Neural progenitor cell (in vitro differentiated cells): ENCODE measurements around the gene KDM4B. TPM values are rescaled to one million over a fixed set of nuclear protein-coding genes. Genes with fewer than 3 reads are reported as not detected.
A peak's percentile ranks its signal among the peaks of the same experiment; 100 is the strongest.

Experiments used
- DNase-seq: peaks from one replicate; pipeline ENCODE4 v3.0.0-alpha.2; 2016; ENCODE audit warnings: low spot score
- H2AFZ ChIP-seq: fragments of 200-600 bp; sonication (generic); replicated peaks from 2 replicates; pipeline ENCODE4 v1.6.1; 2016; ENCODE audit warnings: antibody characterized with exemption
- H3F3A ChIP-seq: fragments of 200-600 bp; sonication (generic); 2 replicates; pipeline ENCODE4 v1.6.1; 2016; ENCODE audit warnings: antibody characterized with exemption, low read depth
- H3K27ac ChIP-seq: fragments of 200-600 bp; sonication (generic); 2 replicates; pipeline ENCODE4 v1.5.1; 2016; ENCODE audit warnings: mild to moderate bottlenecking
- H3K27me3 ChIP-seq: fragments of 200-600 bp; sonication (generic); 2 replicates; pipeline ENCODE4 v1.6.1; 2016; ENCODE audit warnings: mild to moderate bottlenecking, moderate library complexity
- H3K36me3 ChIP-seq: fragments of 200-600 bp; sonication (generic); 2 replicates; pipeline ENCODE4 v1.5.1; 2016
- H3K4me1 ChIP-seq: fragments of 200-600 bp; sonication (generic); 2 replicates; pipeline ENCODE4 v1.6.1; 2016; ENCODE audit warnings: mixed run types
- H3K4me2 ChIP-seq: fragments of 200-600 bp; sonication (generic); 2 replicates; pipeline ENCODE4 v1.6.1; 2016
- H3K4me3 ChIP-seq: fragments of 200-600 bp; sonication (generic); 2 replicates; pipeline ENCODE4 v1.5.1; 2016
- H3K79me2 ChIP-seq: fragments of 200-600 bp; sonication (generic); 2 replicates; pipeline ENCODE4 v1.6.1; 2016; ENCODE audit warnings: low read depth
- H3K9ac ChIP-seq: fragments of 200-600 bp; sonication (generic); 2 replicates; pipeline ENCODE4 v1.6.1; 2016
- H3K9me3 ChIP-seq: fragments of 200-600 bp; sonication (generic); 2 replicates; pipeline ENCODE4 v1.5.1; 2016; ENCODE audit warnings: low read depth
- H4K20me1 ChIP-seq: fragments of 200-600 bp; sonication (generic); 2 replicates; pipeline ENCODE4 v1.6.1; 2016; ENCODE audit warnings: low read depth
- H3K27ac Mint-ChIP-seq: 3 replicates; pipeline ENCODE4 v1.8.0; 2021; ENCODE audit warnings: mixed read lengths
- H3K27me3 Mint-ChIP-seq: 2 replicates; pipeline ENCODE4 v1.8.0; 2022; ENCODE audit warnings: low read depth, mild to moderate bottlenecking, inconsistent platforms, moderate library complexity, mixed read lengths; ENCODE audit not compliant: insufficient read depth
- H3K36me3 Mint-ChIP-seq: 3 replicates; pipeline ENCODE4 v1.8.0; 2021; ENCODE audit warnings: mixed read lengths
- H3K4me1 Mint-ChIP-seq: 3 replicates; pipeline ENCODE4 v1.8.0; 2021; ENCODE audit warnings: mixed read lengths
- H3K4me3 Mint-ChIP-seq: 3 replicates; pipeline ENCODE4 v1.8.0; 2021; ENCODE audit warnings: mild to moderate bottlenecking, moderate library complexity, mixed read lengths
- H3K9me3 Mint-ChIP-seq: 3 replicates; pipeline ENCODE4 v1.8.0; 2020; ENCODE audit warnings: mixed read lengths
- CTCF ChIP-seq: fragments of 200-600 bp; sonication (generic); IDR thresholded peaks from 2 replicates; pipeline ENCODE4 v1.5.1; 2017; ENCODE audit warnings: antibody characterized with exemption, mild to moderate bottlenecking
- EZH2 ChIP-seq: fragments of 200-600 bp; sonication (generic); IDR thresholded peaks from 2 replicates; pipeline ENCODE4 v1.6.1; 2017; ENCODE audit warnings: antibody characterized with exemption, mild to moderate bottlenecking, moderate library complexity
- EZH2phosphoT487 ChIP-seq: fragments of 200-600 bp; sonication (generic); IDR thresholded peaks from 2 replicates; pipeline ENCODE4 v1.6.1; 2017; ENCODE audit warnings: antibody characterized with exemption
- total RNA-seq: library from RNA; depleted of rRNA; stranded (reverse); fragments of >200 nt; gene quantifications from 2 replicates; pipeline ENCODE4 v1.2.3, GENCODE V29; 2015; ENCODE audit warnings: low replicate concordance

The KDM4B gene
- total RNA-seq, 1 donor from 2014 or later, result 16.0 TPM

GRCh38 chr19:4986056-4986455, 17.1 kb downstream of the KDM4B start:
- no peak for DNase-seq
- no peak overlapping the region for H3K4me3 ChIP-seq
- no peak overlapping the region for H3K27ac ChIP-seq
- Mint-ChIP-seq H3K4me1 (peaks cover 64% of the 10 kb centered on the region), H3K9me3 (no peaks in the 10 kb centered on the region), H3K27ac (no peak overlapping the region), H3K4me3 (no peak overlapping the region), H3K27me3 (peaks cover 3% of the 10 kb centered on the region), H3K36me3 (no peaks in the 10 kb centered on the region)
- H3K27me3 ChIP-seq, result no peaks in the 10 kb centered on the region
- H3K9ac ChIP-seq, result no peak overlapping the region
- H3F3A ChIP-seq, result no peaks in the 10 kb centered on the region
- peaks cover 29% of the 10 kb centered on the region for H3K4me1 ChIP-seq
- H2AFZ ChIP-seq, result no peak overlapping the region
- no peaks in the 10 kb centered on the region for H3K36me3 ChIP-seq
- peaks cover 98% of the 10 kb centered on the region for H3K79me2 ChIP-seq
- no peak for TF ChIP-seq EZH2phosphoT487
- TF ChIP-seq EZH2, result no peak
- no peak for TF ChIP-seq CTCF
- no peaks in the 10 kb centered on the region for H3K9me3 ChIP-seq
- H3K4me2 ChIP-seq, result no peak overlapping the region
- H4K20me1 ChIP-seq, result peaks cover 100% of the 10 kb centered on the region

DNA sequence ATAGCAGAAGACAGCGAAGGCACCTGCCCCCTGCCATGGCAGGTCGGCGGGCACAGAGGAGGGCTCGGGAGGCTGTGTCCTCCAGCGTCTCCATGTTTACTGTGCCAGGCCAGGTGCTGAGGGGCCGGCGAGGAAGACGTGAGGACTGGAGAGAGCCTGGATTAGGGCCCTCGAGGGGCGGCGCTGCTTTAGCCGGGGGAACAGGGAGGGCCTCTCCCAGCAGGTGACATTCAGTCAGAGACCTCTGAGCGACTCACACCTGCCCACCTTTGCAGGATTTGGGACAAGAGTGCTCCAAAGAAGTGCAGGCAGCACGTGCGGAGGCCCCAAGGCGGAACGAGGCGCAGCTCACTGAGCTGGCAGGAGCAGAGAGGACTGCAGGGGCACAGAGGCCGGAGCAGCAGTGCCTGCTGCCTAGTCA, 17.6 kb downstream of the KDM4B start:
- no peak overlapping the region for H3K4me3 Mint-ChIP-seq
- no peak overlapping the region for H3K27ac ChIP-seq
- H3F3A ChIP-seq, result no peaks in the 10 kb centered on the region
- H3K9me3 ChIP-seq, result no peaks in the 10 kb centered on the region
- H3K27ac Mint-ChIP-seq, result peak overlapping the region; percentile 25
- no peak overlapping the region for H2AFZ ChIP-seq
- H4K20me1 ChIP-seq, result peaks cover 100% of the 10 kb centered on the region
- H3K9ac ChIP-seq, result no peak overlapping the region
- peaks cover 98% of the 10 kb centered on the region for H3K79me2 ChIP-seq
- no peak for TF ChIP-seq EZH2
- TF ChIP-seq CTCF, result no peak
- no peak for TF ChIP-seq EZH2phosphoT487
- H3K4me3 ChIP-seq, result no peak overlapping the region
- H3K4me1 ChIP-seq, result peaks cover 29% of the 10 kb centered on the region
- H3K36me3 ChIP-seq, result no peaks in the 10 kb centered on the region
- H3K4me1 Mint-ChIP-seq, result peaks cover 65% of the 10 kb centered on the region
- peaks cover 3% of the 10 kb centered on the region for H3K27me3 Mint-ChIP-seq
- no peak for DNase-seq
- no peaks in the 10 kb centered on the region for H3K27me3 ChIP-seq
- no peaks in the 10 kb centered on the region for H3K36me3 Mint-ChIP-seq
- no peaks in the 10 kb centered on the region for H3K9me3 Mint-ChIP-seq
- no peak overlapping the region for H3K4me2 ChIP-seq

- H4K20me1 ChIP-seq, result peaks cover 100% of the 10 kb centered on the region
- H3K4me3 Mint-ChIP-seq, result no peak overlapping the region
These were observed 18.3 kb downstream of the KDM4B start for GRCh38 chr19:4987256-4987655.

More at GRCh38 chr19:4987256-4987655, 18.3 kb downstream of the KDM4B start:
- no peaks in the 10 kb centered on the region for H3K27me3 ChIP-seq
- no peak overlapping the region for H3K4me2 ChIP-seq
- H3K4me1 ChIP-seq, result peaks cover 29% of the 10 kb centered on the region
- no peaks in the 10 kb centered on the region for H3K9me3 ChIP-seq
- no peak for DNase-seq
- peaks cover 98% of the 10 kb centered on the region for H3K79me2 ChIP-seq
- H2AFZ ChIP-seq, result no peak overlapping the region
- no peaks in the 10 kb centered on the region for H3F3A ChIP-seq
- no peak overlapping the region for H3K9ac ChIP-seq
- Mint-ChIP-seq H3K27ac (peak overlapping the region; percentile 6), H3K27me3 (peaks cover 3% of the 10 kb centered on the region), H3K36me3 (peaks cover 3% of the 10 kb centered on the region), H3K9me3 (no peaks in the 10 kb centered on the region), H3K4me1 (peaks cover 69% of the 10 kb centered on the region)
- H3K36me3 ChIP-seq, result no peaks in the 10 kb centered on the region
- H3K27ac ChIP-seq, result no peak overlapping the region
- H3K4me3 ChIP-seq, result no peak overlapping the region
- TF ChIP-seq CTCF (no peak), EZH2 (no peak), EZH2phosphoT487 (no peak)
